ENCODE results near the gene SLC38A10.

The SLC38A10 gene

DNA sequence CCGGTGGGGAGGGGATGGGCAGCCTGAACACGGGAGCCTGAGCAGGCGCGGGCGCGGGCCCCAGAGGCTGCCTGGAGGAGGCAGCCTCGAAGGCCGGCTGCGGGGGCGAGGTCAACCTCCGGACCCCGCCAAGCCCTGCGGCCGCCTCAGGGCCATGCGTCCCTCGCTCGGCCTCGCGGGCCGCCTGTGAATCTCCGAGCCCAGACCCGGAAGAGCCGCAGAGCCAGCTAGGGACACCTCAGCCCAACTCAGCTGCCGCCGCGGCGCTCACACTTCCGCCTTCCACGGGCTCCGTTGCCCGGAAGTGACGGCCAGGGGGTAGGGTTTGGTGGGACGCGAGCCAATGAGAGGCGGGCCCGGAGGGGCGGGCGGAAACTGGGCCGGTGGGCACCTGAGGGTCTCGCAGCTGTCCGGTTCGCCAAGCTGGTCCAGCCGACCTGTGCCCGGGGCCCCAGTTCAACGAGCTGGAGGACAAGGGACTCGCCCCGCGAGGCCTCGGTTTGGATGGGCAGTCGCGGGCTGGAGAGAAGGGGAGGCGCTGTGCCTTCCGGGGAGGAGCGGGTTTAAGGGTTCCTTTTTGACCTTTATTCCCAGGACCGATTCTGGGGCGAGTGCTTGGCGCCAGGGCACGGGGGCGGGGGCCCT lies at the start of gene SLC38A10:
Gene SLC38A10 (minus strand): TSS at position 277 of the 645 bp plus-strand sequence. CDS start 386 bp downstream, outside the sequence.
- DNase-seq = peak; percentile 67 to 93

- DNase-seq = peak in 1 of 2 experiments; percentile 81
Observed at GRCh38 chr17:81342269-81343070, 47.4 kb upstream of the SLC38A10 start.

DNA sequence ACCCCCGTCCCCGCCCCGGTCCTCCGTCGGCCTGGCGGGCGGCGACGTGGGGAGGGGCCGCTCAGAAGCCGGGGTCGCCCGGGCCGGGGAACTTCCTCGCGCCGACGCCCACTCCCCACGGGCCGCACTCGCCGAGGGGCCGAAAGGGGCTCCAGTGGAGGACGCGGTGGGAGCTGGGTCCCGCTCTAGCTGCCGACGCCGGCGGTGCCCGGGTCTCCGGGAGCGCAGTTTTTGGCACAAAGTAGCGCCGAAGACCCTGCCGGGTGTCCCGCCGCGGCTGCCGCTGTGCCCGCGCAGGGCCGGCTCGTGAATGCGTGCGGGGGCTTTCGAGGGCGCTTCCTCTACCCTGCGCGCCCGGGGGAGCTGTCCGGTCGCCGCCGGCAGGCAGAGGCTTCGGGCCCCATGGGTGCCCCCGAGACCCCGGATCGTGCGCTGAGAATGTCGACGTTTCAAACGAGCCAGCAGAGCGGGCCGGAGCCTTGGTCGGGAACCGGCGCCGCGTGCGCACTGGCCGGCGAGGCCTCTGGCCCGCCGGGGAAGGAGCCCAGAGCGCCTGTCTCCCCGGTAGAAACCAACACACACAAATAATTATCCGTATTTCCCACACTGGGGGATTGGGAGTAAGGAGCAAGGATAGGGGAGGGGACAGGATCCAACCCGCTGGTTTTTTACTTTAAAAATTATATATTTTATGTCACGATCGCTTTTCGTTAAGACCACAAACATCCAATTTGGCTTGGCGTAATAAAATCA lies 46.6 kb upstream of the SLC38A10 start:
- peak in 1 of 2 experiments; percentile 48 for DNase-seq

GRCh38 chr17:81340607-81341515 lies 45.8 kb upstream of the SLC38A10 start:
- DNase-seq = peak in 1 of 2 experiments; percentile 59

- DNase-seq = peak; percentile 81 to 94
Observed at GRCh38 chr17:81339534-81340296, 44.6 kb upstream of the SLC38A10 start.

DNA sequence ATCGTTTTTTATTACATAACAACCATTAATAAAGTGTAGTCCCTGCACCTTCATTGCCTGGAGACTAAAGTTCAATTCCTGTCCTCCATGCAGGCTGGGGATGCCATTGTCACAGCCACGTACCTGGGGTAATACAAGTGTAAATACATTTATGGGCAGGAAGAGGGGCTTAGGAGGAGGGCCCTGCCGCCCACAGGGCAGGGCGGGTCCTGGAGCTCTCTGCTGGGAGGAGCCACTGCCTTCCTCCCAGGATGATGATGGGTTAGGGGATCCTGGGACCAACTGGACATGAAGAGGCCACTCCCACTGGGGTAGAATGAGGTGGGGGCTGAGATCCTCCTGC lies 44.1 kb upstream of the SLC38A10 start:
- peak in 1 of 2 experiments; percentile 65 for DNase-seq

DNA sequence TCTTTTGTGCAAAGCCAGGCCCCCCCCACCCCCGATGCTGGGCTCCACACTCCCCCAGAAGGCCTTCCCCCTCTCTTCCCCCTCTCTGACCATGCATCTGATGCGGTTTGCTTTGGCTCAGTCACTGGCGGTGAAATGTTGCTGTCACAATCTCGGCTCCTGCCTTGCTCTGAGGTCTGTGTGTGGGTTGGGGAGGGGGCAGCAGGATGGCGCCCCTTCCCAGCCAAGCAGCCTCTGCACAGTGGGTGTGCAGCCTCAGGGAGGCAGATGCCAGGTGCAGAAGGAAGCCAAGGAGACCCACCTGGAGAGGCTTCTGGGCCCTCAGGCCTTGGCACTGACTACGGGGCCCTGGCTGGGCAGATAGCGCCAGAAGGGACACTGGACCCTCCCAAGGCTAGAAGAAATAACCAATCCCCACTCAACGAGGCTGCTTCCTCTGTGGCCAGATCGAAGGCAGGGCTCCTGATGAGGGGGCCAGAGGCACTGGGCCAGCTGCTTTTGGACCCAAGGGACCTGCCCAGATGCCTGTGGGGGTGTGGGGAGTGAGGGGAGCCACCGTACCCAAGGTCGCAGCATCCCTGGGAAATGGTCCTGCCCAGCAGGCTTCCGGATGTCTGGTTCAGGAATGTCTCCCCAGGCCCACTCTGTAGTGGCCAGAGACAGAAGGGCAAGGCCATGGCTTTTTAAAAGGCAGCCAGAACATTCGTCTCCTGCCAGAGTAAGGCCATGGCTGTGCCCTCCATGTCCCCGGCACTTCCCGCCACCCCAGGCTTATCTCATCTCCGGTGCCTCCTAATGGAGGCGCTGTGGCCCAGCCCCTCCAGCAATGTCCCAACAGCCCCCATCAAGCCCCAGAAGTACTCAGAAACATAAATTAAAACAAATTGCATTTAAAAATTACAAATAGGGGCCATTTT lies 43.4 kb upstream of the SLC38A10 start:
- DNase-seq = no peak

DNA sequence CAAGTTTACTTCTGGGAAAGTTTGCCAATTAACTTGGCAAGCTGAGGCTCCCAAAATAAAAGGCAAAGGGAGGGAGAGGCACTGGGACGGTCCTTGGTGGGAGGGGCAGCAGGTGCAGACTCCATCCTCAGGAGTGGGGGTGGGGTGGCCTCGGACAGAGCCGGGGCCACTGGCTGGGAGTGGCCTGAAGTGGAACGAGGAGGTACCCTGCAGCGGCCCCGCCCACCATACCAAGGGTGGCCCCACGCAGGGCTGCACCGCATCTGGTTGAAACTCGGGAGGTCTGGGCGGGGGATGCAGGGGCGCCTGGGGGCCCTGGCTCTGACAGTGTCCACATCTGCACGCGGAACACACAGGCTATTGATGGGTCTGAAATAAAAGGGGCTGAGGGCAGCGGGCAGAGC lies 42.4 kb upstream of the SLC38A10 start:
- DNase-seq = peak in 1 of 2 experiments; percentile 33

DNA sequence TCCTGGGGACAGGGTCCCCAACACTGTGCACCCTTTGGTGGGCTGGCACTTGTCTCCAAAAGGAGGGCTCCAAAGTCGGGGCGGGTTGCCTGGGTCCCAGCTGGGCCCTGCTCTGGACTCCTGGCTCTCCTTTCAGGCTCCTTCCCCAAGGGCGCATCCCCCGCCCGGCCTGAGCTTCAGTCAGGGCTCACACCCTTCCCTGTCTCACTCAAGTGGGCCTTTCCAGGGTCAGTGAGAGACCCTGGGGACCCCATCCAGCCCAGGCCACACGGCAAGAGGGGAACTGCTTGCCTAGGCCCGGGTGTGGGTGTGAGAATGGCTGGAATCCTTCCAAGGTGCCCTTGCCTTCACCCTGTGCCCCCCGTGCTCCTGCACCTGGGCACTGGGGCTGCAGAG lies 41.8 kb upstream of the SLC38A10 start:
- DNase-seq = no peak

- DNase-seq = no peak
Observed at GRCh38 chr17:81336296-81336929, 41.3 kb upstream of the SLC38A10 start.

DNA sequence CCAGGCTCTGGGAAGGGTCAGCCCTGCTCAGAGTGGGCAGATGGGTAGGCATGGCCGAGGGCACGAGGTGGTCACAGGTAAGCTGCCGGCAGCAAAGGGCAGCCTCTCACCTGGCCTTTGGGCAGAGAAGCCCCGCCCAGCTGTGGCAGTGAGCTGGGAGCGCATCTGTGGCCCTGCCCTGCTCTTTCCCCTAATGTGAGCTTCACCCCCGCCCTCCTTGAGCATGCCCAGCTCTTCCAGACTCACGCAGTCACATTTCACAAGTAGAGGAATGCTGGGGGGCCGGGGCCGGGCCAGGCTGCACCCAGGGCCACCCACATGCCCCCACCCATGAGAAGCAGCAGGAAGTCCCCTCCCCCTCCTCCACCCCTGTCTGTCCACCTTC lies 40.7 kb upstream of the SLC38A10 start:
- DNase-seq = peak in 1 of 2 experiments; percentile 64

- no peak for DNase-seq
Observed at GRCh38 chr17:81334987-81335772, 40.1 kb upstream of the SLC38A10 start.

- DNase-seq = no peak
Observed at GRCh38 chr17:81334391-81334901, 39.3 kb upstream of the SLC38A10 start.

GRCh38 chr17:81333616-81334368 lies 38.7 kb upstream of the SLC38A10 start:
- no peak for DNase-seq

DNA sequence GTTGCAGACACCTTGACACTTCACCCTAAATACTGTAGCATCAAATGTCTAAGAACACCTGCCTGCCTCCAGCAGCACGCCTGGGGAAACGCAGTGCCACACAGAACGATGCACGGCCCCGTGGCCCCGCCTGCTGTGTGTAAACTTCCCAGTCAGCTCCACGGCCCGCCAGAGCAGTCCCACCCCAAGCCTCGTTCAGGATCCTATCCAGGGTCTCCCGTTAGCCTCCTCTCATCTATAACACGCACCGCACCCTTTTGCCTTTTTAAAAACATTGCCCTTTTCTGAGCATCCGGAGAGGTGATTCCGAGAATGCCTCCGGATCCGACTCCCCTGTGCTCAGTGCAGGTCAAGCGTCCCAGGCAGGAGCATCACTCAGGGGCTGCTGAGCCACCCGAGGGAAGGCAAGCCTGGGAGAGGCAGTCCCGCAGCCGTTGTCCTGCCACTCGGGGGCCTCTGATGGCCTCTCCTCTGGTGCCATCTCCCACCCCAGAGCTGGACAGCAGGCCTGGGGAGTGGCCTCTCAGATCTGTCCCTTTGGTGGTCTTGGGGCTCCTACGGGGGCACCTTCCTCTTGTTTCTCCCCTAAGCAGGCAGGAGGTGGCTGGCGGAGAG lies 37.9 kb upstream of the SLC38A10 start:
- peak; percentile 42 to 85 for DNase-seq

DNA sequence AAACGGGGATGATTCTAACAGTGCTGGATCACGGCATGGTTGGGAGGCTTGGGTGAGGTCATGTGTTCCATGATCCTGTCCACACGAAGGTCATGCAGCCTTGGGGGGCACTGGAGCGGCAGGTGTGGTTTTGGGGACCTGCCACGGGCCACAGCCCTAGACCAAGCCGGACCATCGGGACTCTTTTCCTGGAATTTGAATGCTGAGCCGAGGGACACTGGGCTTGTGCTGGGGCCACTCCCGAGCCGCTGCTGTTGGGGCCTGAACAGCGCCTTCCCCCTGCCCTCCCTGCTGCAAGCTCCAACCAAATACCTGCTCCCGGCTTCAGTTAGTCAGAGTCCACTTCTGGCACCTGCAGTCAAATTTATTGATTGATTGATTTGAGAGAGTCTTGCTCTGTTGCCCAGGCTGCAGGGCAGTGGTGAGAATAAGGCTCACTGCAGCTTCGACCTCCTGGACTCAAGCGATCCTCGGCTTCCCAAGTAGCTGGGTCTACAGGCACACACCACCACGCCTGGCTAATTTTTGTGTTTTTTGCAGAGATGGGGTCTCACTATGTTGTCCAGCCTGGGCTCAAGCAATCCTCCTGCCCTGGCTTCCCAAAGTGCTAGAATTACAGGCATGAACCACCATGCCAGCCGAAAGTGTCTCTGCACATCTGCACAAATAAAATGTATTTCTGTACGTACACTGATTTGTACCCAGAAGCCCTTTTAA lies 37.2 kb upstream of the SLC38A10 start:
- peak; percentile 29 to 61 for DNase-seq

DNA sequence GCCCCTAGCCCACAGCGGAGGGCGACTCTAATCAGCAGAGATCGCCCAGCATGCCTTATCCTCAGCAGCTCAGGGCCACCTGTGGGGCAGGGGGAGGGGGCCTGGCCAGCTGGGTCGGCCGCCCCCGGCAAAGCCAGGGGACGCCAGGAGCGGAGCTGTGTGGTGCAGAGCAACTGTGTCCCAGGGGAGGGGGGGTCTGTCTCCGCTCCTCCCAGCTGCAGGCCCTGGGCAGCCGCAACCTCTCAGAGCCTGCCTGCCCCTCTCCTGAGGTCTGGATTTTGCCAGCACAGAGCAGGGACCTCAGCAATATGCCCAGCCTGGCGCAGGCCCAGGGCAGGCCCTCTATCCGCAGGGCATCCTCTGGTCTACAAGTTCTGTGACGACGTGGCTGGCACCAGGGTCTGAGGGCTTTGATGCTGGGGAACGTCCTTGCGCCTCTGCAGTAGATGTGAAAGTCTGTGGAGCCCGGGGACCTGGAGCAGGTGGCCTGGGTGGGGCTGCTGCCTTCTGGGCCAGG lies 36.5 kb upstream of the SLC38A10 start:
- peak in 1 of 2 experiments; percentile 44 for DNase-seq
